ENCODE results near the gene EHMT1.

EHMT1 gene

DNA sequence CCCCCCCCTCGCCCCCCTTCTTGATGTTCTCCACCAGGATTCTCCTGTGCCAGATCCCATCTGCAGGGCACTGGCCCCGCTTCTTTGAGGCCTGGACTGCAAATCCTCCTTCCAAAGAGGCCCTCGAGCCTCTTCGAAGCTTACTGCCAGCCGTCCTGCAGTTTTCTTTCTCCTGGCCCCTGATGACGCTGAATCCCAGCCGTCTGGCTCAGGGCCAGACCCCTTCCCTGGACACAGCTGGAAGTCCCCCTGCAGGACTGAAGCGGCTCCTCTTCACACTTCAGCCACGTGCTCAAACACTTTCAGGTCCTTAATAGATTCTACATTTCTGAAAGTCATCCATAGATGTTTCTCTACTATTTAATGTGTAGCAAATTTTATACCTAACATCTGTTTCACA, 121.5 kb downstream of the EHMT1 start:
- Histone ChIP-seq H3K79me2 (ENCODE audit: control insufficient read depth, insufficient read depth, low read length, unreplicated experiment) (no peaks in the 10 kb centered on the region), H3K27ac (ENCODE audit: low read depth, low read length) (no peak overlapping the region), H3K4me1 (ENCODE audit: control insufficient read depth, insufficient read depth, low read length, unreplicated experiment) (no peaks in the 10 kb centered on the region), H3K4me3 (ENCODE audit: low read depth, low read length) (no peak overlapping the region), H3K27me3 (ENCODE audit: insufficient read depth, low read length) (no peaks in the 10 kb centered on the region), H3K36me3 (ENCODE audit: insufficient read depth, low read length) (peaks cover 8% of the 10 kb centered on the region), H2AFZ (ENCODE audit: low read length, unreplicated experiment) (no peak overlapping the region)

DNA sequence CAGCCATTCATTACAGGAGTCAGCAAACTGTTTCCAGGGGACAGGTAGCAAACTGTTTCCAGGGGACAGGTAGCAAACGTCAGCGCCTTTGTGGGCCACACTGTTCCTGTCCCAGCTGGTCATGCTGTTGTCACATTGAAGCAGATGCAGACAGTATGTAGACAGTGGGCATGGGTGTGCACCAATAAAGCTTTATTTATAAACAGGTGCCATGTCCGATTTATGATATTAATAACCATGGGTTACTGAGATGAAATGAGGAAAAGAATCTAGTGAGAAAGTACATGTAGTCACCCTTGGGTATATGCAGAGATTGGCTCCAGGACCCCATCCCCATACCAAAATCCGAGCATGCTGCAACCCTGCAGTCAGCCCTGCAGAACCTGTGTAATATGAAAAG, 122.5 kb downstream of the EHMT1 start:
- Histone ChIP-seq H3K79me2 (ENCODE audit: control insufficient read depth, insufficient read depth, low read length, unreplicated experiment) (no peaks in the 10 kb centered on the region), H3K4me3 (ENCODE audit: low read depth, low read length) (no peak overlapping the region), H3K36me3 (ENCODE audit: insufficient read depth, low read length) (peaks cover 3% of the 10 kb centered on the region; the same call in 1 of the 2 replicates), H3K27me3 (ENCODE audit: insufficient read depth, low read length) (no peaks in the 10 kb centered on the region), H2AFZ (ENCODE audit: low read length, unreplicated experiment) (no peak overlapping the region), H3K4me1 (ENCODE audit: control insufficient read depth, insufficient read depth, low read length, unreplicated experiment) (no peaks in the 10 kb centered on the region), H3K27ac (ENCODE audit: low read depth, low read length) (no peak overlapping the region)

DNA sequence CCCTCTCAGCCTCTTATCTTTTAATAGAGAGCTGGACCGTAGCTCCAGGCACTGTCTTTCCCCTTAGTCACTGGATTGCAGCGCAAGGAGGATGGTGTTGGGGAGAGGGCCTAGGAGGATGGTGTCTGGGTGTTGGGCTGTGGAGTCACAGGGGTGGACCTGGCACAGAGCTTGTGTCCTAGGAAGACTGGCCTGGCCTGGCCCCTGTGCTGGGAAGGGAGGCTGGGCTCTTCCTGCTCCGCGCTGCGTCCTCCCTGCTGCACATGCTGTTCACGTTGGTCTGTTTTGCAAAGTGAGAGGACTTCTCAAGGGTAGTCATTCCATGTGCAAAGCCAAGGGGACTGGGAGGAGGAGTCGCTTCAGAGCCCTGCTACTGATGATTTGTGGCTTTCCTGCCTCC, 123.9 kb downstream of the EHMT1 start:
- Histone ChIP-seq H3K36me3 (ENCODE audit: insufficient read depth, low read length) (peaks cover 3% of the 10 kb centered on the region; the same call in 1 of the 2 replicates), H3K79me2 (ENCODE audit: control insufficient read depth, insufficient read depth, low read length, unreplicated experiment) (no peaks in the 10 kb centered on the region), H3K4me1 (ENCODE audit: control insufficient read depth, insufficient read depth, low read length, unreplicated experiment) (no peaks in the 10 kb centered on the region), H3K4me3 (ENCODE audit: low read depth, low read length) (no peak overlapping the region), H3K27ac (ENCODE audit: low read depth, low read length) (no peak overlapping the region), H3K27me3 (ENCODE audit: insufficient read depth, low read length) (no peaks in the 10 kb centered on the region), H2AFZ (ENCODE audit: low read length, unreplicated experiment) (no peak overlapping the region)

DNA sequence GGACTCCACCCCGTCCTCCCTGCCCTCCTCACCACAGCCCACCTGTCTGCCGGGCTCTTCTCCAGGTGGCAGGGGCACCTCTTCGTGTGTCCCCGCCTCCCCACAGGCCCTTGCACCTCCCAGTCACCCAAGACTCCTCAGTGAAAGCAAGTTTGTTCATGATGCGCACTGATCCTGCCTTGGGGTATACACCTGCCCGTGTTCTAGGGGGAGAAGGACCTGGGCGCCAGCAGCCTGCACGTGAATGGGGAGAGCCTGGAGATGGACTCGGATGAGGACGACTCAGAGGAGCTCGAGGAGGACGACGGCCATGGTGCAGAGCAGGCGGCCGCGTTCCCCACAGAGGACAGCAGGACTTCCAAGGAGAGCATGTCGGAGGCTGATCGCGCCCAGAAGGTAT, 124.9 kb downstream of the EHMT1 start:
- H3K79me2 ChIP-seq (ENCODE audit: control insufficient read depth, insufficient read depth, low read length, unreplicated experiment), result no peaks in the 10 kb centered on the region
- H3K4me3 ChIP-seq (ENCODE audit: low read depth, low read length), result no peak overlapping the region
- H3K4me1 ChIP-seq (ENCODE audit: control insufficient read depth, insufficient read depth, low read length, unreplicated experiment), result no peaks in the 10 kb centered on the region
- no peak overlapping the region for H3K27ac ChIP-seq (ENCODE audit: low read depth, low read length)
- H2AFZ ChIP-seq (ENCODE audit: low read length, unreplicated experiment), result no peak overlapping the region
- H3K36me3 ChIP-seq (ENCODE audit: insufficient read depth, low read length), result peaks cover 3% of the 10 kb centered on the region; the same call in 1 of the 2 replicates
- H3K27me3 ChIP-seq (ENCODE audit: insufficient read depth, low read length), result no peaks in the 10 kb centered on the region

DNA sequence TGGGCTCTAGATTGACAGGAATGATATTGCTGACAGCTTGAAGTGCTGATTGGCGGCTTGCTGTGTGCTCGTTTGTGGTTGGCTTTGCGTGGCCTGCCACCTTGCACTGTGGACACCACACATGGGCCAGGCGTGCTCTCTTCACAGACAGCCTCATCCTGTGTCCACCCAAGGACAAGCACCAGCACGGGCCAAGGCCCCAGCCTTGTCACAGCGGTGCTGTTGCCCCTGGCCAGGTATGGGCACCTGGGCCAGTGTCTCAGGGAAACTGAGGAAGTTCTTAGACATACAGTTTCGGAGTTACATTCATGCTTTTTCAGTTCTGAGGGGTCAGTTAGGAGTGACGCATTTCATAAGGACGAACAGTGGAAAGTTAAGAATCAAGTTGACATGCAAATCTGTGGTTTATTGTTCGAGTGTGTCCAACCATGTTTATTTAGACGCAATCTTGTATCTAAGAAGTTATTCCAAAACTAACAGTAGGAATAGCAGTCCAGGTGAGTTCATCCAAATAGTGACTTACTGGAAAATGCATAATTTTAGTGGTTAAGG, 125.9 kb downstream of the EHMT1 start:
- Histone ChIP-seq H3K36me3 (ENCODE audit: insufficient read depth, low read length) (peaks cover 3% of the 10 kb centered on the region; the same call in 1 of the 2 replicates), H3K27me3 (ENCODE audit: insufficient read depth, low read length) (no peaks in the 10 kb centered on the region), H2AFZ (ENCODE audit: low read length, unreplicated experiment) (no peak overlapping the region), H3K4me1 (ENCODE audit: control insufficient read depth, insufficient read depth, low read length, unreplicated experiment) (no peaks in the 10 kb centered on the region), H3K27ac (ENCODE audit: low read depth, low read length) (no peak overlapping the region), H3K79me2 (ENCODE audit: control insufficient read depth, insufficient read depth, low read length, unreplicated experiment) (peaks cover 3% of the 10 kb centered on the region), H3K4me3 (ENCODE audit: low read depth, low read length) (no peak overlapping the region)

DNA sequence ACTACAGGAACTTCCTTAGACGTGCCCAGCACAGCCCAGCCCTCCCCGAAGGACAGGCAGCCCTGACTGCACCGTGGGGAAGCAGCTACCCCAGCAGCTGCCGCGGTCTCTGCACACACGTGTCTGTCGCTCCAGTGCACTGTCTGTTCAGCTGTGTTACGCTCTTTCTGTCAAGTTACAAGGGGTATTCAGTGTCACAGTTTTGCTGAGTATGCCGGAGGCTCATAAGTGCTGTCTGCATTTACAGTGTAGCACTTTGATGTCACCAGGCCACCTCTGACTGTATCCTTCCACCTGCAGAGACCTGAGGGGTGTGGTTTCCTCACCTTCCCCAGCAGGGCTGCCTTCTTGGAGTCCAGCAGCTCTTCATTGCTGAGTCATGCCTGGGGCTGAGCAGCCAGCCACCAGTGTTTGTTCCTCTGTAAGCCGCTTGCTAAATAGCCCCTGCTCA, 126.8 kb downstream of the EHMT1 start:
- Histone ChIP-seq H2AFZ (ENCODE audit: low read length, unreplicated experiment) (no peak overlapping the region), H3K27me3 (ENCODE audit: insufficient read depth, low read length) (no peaks in the 10 kb centered on the region), H3K27ac (ENCODE audit: low read depth, low read length) (no peak overlapping the region), H3K79me2 (ENCODE audit: control insufficient read depth, insufficient read depth, low read length, unreplicated experiment) (peaks cover 3% of the 10 kb centered on the region), H3K4me3 (ENCODE audit: low read depth, low read length) (no peak overlapping the region), H3K4me1 (ENCODE audit: control insufficient read depth, insufficient read depth, low read length, unreplicated experiment) (no peaks in the 10 kb centered on the region), H3K36me3 (ENCODE audit: insufficient read depth, low read length) (peaks cover 3% of the 10 kb centered on the region; the same call in 1 of the 2 replicates)

DNA sequence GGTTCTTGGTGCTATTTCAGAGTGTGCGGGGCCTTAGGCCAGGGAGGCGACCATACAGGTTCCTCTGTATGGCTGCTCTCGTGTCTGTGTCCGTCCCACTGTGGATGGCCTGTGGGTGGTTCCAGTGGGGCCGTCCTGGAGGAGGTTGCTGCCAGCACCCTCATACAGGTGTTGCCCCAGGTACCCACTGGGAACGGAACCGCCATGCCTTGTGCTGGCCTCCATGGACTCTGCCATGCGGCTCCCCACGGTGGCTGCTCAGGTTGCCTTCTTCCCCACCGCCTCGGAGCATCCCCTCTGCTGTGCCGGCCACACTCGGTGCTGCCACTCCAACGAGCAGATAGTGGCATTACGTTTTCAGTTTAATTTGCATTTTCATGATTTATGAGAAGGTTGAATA, 129.5 kb downstream of the EHMT1 start:
- Histone ChIP-seq H2AFZ (ENCODE audit: low read length, unreplicated experiment) (no peak overlapping the region), H3K79me2 (ENCODE audit: control insufficient read depth, insufficient read depth, low read length, unreplicated experiment) (peaks cover 3% of the 10 kb centered on the region)

DNA sequence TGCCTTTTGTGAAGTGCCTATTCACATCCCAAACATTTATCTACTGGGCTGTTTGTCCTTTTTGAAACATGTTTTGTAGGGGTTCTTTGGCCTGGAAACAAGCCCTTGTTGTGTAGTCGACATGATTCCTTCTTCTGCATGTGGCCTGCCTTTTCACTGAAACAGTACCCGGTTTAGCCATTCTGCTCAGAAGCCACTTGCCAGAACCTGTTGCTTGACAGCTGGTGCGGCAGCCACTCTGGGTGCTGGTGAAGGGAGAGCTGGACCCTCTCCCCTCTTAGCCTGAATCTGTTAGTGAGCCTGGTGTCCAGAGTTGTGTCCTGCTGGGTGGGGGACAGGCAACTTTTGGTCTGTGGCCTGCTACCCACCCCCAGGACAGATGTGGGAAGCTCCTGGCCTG, 129.9 kb downstream of the EHMT1 start:
- Histone ChIP-seq H3K27me3 (ENCODE audit: insufficient read depth, low read length) (no peaks in the 10 kb centered on the region), H3K4me3 (ENCODE audit: low read depth, low read length) (no peak overlapping the region), H3K27ac (ENCODE audit: low read depth, low read length) (no peak overlapping the region)

More for the DNA sequence above, 129.5 kb downstream of the EHMT1 start:
- Histone ChIP-seq H3K4me3 (ENCODE audit: low read depth, low read length) (no peak overlapping the region), H3K27ac (ENCODE audit: low read depth, low read length) (no peak overlapping the region), H3K4me1 (ENCODE audit: control insufficient read depth, insufficient read depth, low read length, unreplicated experiment) (no peaks in the 10 kb centered on the region), H3K36me3 (ENCODE audit: insufficient read depth, low read length) (peaks cover 22% of the 10 kb centered on the region), H3K27me3 (ENCODE audit: insufficient read depth, low read length) (no peaks in the 10 kb centered on the region)

DNA sequence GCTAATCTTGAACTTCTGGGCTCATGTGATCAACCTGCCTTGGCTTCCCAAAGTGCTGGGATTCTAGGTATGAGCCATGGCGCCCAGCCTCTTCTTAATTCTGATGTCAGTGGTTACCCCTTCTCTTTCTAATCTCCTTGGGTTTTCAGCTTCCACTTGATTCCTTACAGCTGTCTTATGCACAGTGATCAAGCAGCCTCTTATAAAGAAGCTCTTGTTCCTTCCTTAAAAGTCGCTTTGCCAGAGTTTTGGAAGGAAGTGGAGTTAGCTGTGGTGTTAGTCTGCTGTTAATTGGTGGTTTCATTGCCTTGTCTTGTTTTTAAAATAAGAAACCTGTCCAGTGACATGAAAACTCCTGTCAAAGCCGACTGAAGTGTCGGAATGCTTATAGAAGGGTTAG, 130.7 kb downstream of the EHMT1 start:
- Histone ChIP-seq H3K27me3 (ENCODE audit: insufficient read depth, low read length) (no peaks in the 10 kb centered on the region), H3K27ac (ENCODE audit: low read depth, low read length) (no peak overlapping the region), H3K79me2 (ENCODE audit: control insufficient read depth, insufficient read depth, low read length, unreplicated experiment) (peaks cover 3% of the 10 kb centered on the region), H3K4me3 (ENCODE audit: low read depth, low read length) (no peak overlapping the region), H2AFZ (ENCODE audit: low read length, unreplicated experiment) (no peak overlapping the region), H3K4me1 (ENCODE audit: control insufficient read depth, insufficient read depth, low read length, unreplicated experiment) (no peaks in the 10 kb centered on the region), H3K36me3 (ENCODE audit: insufficient read depth, low read length) (peaks cover 21% of the 10 kb centered on the region)

More for the DNA sequence above, 129.9 kb downstream of the EHMT1 start:
- Histone ChIP-seq H3K79me2 (ENCODE audit: control insufficient read depth, insufficient read depth, low read length, unreplicated experiment) (peaks cover 3% of the 10 kb centered on the region), H2AFZ (ENCODE audit: low read length, unreplicated experiment) (no peak overlapping the region), H3K4me1 (ENCODE audit: control insufficient read depth, insufficient read depth, low read length, unreplicated experiment) (no peaks in the 10 kb centered on the region), H3K36me3 (ENCODE audit: insufficient read depth, low read length) (peaks cover 22% of the 10 kb centered on the region)

DNA sequence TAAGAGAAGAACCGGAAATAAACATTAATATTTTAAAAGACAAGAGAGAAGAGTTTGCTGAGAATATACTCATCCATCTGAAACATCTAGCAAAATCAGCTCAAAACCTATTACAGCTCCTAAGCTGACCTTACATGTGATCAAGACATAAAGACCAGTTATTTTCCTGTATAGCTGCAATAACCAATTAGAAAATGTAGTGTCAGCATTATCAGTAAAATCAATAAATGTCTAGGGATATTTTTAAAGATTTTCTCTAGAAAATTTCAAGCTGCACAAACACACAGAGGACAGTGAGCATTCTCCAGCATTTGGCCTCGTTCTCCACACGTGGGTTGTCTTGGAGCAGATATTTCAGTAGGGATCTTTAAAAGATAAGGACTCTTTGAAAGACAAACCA, 131.2 kb downstream of the EHMT1 start:
- Histone ChIP-seq H3K27ac (ENCODE audit: low read depth, low read length) (no peak overlapping the region), H3K4me3 (ENCODE audit: low read depth, low read length) (no peak overlapping the region), H3K36me3 (ENCODE audit: insufficient read depth, low read length) (peaks cover 23% of the 10 kb centered on the region), H3K27me3 (ENCODE audit: insufficient read depth, low read length) (no peaks in the 10 kb centered on the region), H2AFZ (ENCODE audit: low read length, unreplicated experiment) (no peak overlapping the region), H3K79me2 (ENCODE audit: control insufficient read depth, insufficient read depth, low read length, unreplicated experiment) (peaks cover 3% of the 10 kb centered on the region), H3K4me1 (ENCODE audit: control insufficient read depth, insufficient read depth, low read length, unreplicated experiment) (no peaks in the 10 kb centered on the region)

DNA sequence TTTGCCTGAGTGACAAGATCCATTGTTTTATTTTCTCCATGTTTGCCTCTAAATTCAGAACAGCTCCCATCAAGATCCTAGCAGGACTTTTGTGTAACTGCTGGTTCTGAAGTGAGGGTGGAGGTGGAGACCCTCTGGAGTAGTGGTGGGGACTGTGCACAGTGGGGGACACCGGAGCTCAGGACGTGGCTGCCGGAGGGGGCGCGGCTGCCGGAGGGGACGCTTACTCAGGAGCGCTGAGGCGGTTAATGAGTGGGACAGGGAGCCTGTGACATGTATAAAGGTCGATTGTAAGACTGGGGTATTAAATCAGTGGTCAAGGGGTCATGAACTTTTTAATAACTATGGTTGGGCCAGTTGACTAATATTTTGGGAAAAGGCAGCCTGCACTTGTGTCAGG, 131.8 kb downstream of the EHMT1 start:
- no peaks in the 10 kb centered on the region for H3K4me1 ChIP-seq (ENCODE audit: control insufficient read depth, insufficient read depth, low read length, unreplicated experiment)
- peaks cover 29% of the 10 kb centered on the region for H3K36me3 ChIP-seq (ENCODE audit: insufficient read depth, low read length)
- no peak overlapping the region for H3K4me3 ChIP-seq (ENCODE audit: low read depth, low read length)
- H3K27me3 ChIP-seq (ENCODE audit: insufficient read depth, low read length), result no peaks in the 10 kb centered on the region
- peaks cover 3% of the 10 kb centered on the region for H3K79me2 ChIP-seq (ENCODE audit: control insufficient read depth, insufficient read depth, low read length, unreplicated experiment)
- H2AFZ ChIP-seq (ENCODE audit: low read length, unreplicated experiment), result no peak overlapping the region
- no peak overlapping the region for H3K27ac ChIP-seq (ENCODE audit: low read depth, low read length)
